Ureter (tissue), 1 donor: ENCODE results near the gene OR52E6. TPM values are rescaled to one million over a fixed set of nuclear protein-coding genes. Genes with fewer than 3 reads are reported as not detected.

Experiments used
- DNase-seq: peaks from one replicate; pipeline ENCODE4 v3.0.0-alpha.2; 2020; ENCODE audit warnings: low spot score
- total RNA-seq: library from RNA; stranded (reverse); gene quantifications from one replicate; pipeline ENCODE4 v1.2.4, GENCODE V29; 2023
- donor health status: DM: yes; HTN: yes; CAD: no.

The OR52E6 gene
- total RNA-seq, 1 donor from 2014 or later, result not detected

DNA sequence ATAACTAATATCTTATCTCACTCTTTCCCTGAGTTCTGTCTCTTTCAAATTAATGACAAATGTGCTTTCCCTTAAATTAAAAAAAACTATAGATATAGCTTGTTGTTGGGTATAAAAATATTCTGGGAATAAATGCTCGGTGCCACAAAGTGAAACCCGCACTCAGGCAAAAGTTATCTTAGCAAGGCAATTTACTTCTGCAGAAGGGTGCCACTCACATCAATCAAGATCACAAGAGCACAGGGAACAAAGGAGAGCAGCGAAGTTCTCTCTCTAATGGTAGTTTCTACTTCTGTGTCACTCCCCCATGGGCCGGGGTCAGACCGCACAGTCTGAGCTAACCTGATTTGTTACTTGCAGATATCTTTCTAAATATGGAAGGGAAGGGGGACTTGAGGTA, 37.7 kb downstream of the OR52E6 start:
- DNase-seq, result no peak

DNA sequence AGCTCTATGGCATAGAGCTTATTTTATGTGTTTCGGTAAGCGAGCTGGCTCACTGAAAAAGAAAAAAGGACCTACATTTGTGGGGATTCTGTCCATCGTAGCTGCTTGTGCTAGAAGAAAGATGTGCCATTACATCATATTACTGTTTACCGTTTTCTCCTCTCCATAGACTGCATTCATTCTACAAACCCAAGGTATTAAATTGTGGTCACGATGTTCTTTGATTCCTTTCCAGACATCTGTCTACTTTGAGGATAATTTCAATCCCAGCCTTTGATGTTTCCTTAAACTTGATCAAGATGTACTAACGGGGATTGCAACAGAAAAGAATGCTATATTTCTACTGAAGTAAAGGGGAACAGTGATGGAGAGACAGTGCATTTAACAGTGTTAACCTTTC, 45.2 kb downstream of the OR52E6 start:
- no peak for DNase-seq

DNA sequence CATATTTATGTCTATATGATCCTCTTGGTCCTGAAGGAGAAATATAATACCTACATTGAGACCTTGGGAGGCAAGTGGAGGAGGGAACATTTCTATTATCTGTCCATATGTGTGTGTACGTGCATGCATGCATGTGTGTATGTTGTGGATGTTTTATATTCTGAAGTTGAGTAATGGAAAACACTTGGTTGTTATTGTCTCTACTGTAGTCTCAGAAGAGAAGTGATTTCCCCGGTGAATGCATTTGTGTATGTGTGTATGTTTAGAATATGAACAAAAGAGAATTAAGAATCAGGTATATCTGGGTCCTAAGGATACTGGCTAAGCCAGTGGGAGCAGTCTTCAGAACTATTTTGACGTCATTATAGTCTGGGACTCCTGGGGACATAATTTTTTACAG, 50.5 kb downstream of the OR52E6 start, which contains the start of gene OR52N1:
Gene OR52N1, minus strand, starts transcription at position 101 of the 400 bp plus-strand sequence. CDS start 2,449 bp downstream, outside the sequence.
- DNase-seq, result no peak

Other genes with a start within 250 kb of the OR52E6 start
- 13.5 TPM for gene TRIM6, start 245.3 kb downstream of the OR52E6 start, total RNA-seq
- 9.1 TPM for gene TRIM34, start 216.9 kb downstream of the OR52E6 start, total RNA-seq
- gene TRIM5, start 156.8 kb downstream of the OR52E6 start, total RNA-seq, result 34.5 TPM
- 86.6 TPM for gene TRIM22, start 152.1 kb downstream of the OR52E6 start, total RNA-seq
- 0.26 TPM for gene OR56B1, start 105.4 kb downstream of the OR52E6 start, total RNA-seq
- gene OR52N4, start 87.7 kb downstream of the OR52E6 start, total RNA-seq, result 0.75 TPM
- gene OR52N5, start 58.5 kb downstream of the OR52E6 start, total RNA-seq, result not detected
- 0.26 TPM for gene OR52N1, start 50.6 kb downstream of the OR52E6 start, total RNA-seq
- gene OR52N2, start 33.0 kb downstream of the OR52E6 start, total RNA-seq, result not detected
- gene OR52E8, start 15.8 kb upstream of the OR52E6 start, total RNA-seq, result not detected
- gene OR52E4, start 38.7 kb upstream of the OR52E6 start, total RNA-seq, result not detected
- gene OR52E5, start 51.3 kb upstream of the OR52E6 start, total RNA-seq, result not detected
- gene OR56A3, start 100.4 kb upstream of the OR52E6 start, total RNA-seq, result not detected
- gene OR56A5, start 126.6 kb upstream of the OR52E6 start, total RNA-seq, result not detected
- not detected for gene OR52L1, start 145.1 kb upstream of the OR52E6 start, total RNA-seq
- 0.10 TPM for gene OR56A4, start 165.0 kb upstream of the OR52E6 start, total RNA-seq
- 0.05 TPM for gene OR56A1, start 188.9 kb upstream of the OR52E6 start, total RNA-seq